Activated CD4-positive, alpha-beta T cell treated with anti-CD3 and anti-CD28 coated beads for 48 hours (primary cell): Measurements from ENCODE around the gene EGR4.
"Not testable (repeated sequence)": the region's sequence is repeated elsewhere in the genome, so short reads cannot be mapped to it uniquely, and the experiment has no call there.

Experiments used
- DNase-seq: peaks from one replicate; pipeline ENCODE4 v3.0.0-alpha.2; 2020

EGR4 gene

DNA sequence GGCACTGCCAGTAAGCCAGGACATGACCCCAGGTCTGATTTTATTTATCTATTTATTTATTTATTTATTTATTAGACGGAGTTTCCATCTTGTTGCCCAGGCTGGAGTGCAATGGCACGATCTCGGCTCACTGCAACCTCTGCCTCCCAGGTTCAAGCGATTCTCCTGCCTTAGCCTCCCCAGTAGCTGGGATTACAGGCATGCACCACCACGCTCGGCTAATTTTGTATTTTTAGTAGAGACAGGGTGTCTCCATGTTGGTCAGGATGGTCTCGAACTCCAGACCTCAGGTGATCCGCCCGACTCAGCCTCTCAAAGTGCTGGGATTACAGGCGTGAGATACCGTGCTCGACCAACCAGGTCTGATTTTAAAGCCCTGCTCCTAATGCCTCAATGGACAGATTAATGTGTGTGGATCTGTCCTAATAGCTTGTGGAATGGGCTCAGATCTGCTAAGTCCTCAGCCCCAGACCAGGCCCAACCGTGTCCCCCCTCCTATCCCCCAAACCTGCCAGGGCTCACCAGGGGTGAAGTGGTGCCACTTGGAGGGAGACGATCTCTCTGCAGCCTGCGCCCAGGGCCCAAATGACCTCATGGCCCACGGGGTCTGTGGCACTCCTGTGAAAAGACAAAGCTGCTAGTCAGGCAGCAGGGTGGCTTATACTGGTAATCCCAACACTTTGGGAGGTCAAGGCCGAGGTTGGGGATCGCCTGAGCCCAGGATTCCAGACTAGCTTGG is 30.5 kb downstream of the EGR4 start:
- DNase-seq = not testable (repeated sequence)

DNA sequence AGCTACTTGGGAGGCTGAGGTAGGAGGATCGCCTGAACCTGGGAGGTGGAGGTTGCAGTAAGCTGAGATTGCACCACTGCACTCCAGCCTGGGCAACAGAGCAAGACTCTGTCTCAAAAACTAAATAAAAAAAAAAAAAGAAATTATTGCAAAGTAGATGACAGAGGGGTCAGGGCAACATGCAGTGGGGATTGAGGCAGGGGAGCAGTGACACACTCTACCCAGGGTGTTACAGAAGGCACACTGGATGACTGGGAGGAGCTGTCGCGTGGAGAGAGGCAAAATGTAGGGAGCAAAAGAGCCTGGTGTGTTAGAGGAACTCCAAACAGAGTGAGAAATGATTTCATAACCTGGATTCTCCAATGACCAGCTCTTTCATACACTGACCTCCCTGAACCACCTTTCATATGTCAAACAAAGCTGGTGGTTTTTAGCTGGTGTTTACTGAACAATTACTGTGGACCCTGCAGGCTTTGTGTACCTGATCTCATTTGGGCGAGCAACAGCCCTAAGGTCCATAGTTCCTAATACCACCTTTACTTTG is 31.2 kb downstream of the EGR4 start:
- DNase-seq = no peak

DNA sequence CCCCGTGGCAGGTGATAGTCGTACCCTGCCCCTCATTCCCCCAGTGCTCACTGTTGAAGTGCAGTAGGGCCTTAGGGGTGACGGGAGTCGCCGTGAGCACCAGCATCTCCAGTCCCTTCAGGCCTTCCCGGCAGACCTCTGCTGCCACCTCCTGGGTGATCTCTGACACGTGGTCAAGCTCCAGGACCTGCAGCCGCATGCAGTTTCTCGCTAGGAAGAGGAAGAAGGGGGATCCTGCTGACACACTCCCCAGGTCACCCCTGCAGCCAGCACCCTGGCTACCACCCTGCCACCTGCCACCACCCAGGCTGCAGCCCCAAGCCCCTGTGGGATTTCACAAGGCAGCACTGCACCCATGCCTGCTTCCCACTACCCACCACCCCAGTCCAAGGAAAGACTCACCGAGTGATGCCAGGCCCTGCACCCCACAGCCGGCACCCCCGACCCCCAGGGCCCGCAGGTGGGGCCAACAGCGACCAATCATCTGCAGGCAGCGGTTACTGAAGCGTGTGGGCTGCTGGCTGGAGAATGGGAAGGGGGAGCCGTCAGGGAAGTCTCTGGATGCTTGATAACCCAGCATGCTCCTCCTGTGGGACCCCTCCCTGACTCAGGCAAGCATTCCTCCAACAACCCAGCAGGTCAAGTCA is 32.9 kb downstream of the EGR4 start:
- DNase-seq = peak; percentile 27

DNA sequence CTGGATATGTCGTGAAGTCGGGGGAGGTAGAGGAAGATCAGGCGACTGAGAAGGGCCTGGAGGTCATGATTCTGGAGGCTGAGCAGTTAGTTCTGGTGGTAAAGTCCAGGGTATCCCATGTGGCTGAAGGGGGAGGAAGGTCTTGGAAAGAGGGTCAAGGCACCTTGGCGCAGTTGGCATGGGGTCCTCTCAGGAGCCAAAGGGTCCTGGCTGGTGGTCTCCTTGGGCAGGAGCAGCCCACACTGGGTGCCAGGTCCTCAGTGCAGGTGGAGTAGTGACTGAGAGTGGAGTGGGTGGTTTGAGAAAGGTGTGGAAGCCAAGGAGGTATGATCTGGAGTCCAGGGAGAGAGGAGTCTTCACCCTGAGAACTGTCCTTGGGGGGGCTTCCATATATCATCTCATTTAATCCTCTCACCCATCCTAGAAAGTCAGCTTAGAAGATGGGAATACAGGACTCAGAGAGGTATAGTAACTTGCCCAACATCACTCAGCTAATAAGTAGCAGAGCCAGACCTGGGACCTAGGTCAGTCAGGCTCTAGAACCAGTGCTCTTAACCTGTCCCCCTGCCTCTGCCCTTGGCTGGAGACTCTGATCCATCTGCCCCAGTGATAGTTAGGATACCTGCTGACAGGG is 33.5 kb downstream of the EGR4 start:
- DNase-seq = no peak

DNA sequence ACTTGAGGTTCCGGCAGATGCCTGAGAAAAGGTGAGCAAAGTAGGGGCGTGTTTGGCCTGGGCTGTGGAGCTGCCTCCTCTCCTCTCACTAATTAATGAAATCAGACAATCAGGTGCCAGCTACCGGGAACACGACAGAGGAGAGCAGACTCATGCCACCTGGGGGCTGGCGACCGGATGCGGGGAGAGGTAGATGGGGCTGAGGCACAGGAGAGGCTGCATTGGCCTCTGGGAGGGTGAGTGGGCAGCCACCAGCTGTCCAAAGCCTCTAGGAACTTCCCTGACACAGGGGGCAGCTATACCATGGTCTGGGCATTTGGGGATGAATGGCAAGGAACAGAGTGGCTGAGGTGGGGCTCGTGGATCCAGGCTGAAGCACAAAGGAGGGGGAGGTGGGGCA is 34.1 kb downstream of the EGR4 start:
- DNase-seq = no peak

DNA sequence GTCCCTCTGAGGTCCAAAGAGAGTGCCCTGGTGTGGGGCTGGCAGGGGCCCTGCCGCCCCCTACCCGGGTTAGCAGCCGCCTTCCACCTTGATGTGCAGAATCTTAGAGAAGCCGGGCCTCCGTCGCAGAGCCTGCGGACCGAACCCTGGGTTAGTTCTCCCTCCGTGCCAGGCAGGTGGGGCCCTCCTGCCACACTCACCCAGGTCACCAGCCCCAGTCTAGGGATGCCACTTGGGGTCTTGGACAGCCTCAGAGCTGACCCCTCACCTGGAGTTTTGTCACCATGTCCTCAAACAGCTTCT is 34.5 kb downstream of the EGR4 start:
- DNase-seq = no peak

DNA sequence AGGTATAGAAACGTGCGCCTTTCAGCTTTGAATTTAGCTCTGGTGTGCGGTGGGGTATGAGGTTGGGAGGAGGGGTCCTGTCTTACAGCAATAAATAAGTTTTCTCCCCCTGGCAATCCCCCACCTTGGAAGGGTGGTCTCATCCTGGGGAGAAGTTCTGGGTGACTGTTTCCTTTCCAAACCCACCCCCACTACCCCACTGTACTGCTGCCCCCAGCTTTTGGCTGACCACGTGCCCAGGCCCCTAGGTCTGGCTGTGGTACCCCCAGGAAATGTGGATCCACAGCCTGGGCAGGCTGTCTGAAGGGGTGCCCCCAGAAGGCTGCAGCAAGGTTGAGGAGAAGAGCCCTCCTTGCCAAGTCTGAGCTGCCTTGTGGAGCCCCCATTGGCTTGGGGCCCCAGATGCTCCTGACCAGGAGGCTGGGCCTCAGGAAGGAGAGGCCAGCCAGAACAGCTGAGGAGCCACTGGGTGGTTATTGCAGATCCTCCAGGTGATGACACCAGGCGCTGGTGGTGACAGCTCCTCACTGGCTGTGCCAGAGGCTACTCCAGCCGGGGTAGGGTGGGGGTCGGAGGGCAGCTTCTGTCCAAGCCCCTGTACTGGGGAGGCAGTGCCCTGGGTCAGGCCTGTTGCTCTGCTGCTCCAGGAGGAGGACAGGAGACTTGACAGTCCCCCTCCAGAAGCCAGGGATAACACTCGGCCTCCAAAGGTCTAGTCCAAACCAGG is 35.0 kb downstream of the EGR4 start:
- DNase-seq = no peak

DNA sequence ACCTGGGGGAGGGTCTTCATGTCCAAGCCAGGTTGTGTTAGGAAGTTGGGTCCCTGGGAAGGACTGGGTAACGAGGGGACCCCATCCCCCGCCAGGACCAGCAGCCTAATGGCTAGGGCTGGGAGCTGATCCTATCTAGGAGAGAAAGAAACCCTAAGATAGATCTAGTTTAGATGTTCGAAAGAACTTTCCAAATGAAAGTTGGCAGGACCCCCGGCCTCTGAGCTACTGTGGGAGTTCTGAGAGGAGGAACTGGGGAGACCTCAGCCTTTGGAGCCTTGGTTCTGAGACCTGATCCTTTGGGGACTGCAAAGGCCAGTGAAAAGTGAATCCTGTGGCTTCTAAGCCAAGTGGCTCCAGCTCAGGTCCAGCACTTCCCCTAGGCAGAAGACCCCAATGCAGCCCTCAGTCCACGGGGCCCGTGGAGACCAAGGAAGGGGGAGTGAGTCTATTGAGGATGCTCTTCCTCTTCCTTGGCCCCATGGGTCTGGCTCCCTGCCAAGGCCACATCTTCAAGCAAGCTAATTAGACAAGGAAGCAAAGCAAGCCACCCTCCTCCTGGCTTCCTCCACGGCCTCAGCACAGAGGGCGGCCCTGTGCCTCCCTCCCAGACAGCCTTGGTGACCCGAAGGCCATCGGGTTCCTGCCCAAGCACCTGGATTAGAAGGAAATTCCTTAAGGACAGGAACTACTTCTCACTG is 35.8 kb downstream of the EGR4 start:
- no peak for DNase-seq

DNA sequence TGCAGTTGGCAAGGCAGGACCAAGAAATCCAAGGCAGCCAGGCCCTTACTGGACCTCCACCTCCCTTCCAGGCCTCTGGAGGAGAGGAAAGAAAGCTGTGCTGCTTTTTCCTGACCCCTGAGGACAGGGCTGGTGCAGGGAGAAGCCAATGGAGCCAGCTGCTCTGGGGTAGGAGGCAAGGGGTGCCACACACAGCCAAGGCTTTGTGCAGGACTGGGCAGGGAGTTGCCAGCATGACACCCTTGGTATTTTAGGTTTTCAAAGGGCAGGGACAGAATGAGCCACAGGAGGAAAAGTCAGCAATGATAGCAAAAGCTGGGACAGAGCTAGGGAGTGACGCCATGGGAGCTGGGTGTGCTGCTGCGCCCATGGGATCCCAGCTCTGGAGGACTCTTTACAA is 36.3 kb downstream of the EGR4 start:
- DNase-seq = no peak

DNA sequence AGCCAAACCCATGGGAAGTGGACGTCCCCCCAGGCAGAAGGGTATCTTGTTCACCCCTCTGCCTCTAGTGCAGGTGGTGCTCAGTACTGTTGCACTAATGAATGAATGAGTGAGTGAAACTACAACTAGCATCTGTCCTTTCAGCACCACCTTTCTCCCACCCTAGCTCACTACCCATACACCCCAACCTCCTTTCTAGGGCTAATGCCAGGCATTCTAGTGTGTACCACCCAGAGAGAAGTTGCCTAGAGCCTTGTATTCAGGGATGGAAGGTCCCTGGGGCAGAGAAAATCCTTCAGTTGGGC is 36.8 kb downstream of the EGR4 start:
- no peak for DNase-seq

DNA sequence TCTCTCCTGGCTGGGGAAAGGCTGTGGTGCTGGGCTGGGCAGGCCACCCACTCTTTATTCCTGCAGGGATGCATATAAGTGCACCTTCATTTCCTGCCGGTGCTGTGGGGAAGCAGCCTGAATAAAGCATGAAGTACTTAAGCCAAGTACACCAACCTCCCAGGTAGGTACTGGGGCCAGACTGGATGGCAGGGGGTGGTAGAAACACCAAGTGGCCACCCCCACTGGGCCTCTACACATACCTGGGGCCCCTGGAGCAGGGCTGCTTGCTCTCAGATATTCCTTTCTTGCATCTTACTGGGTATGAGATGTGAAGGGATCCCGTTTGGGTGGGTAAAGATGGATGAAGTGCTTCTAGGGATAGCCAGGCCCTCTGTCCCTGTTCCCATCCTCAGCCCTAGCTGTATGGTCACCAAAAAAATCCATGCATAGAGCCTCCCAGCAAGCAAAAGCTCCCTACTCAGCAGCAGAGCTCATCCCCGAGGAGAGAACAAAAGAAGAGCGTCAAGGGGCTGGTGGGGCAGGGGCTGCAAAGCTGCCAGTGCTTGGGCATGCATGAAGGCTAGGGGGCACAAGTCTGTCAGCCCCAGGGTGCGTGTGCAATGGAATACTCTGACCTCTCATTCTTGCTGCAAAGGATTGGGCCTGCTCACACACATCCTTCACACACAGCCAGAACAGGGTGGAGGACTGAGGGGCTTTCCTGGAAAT is 37.3 kb downstream of the EGR4 start:
- DNase-seq = no peak

DNA sequence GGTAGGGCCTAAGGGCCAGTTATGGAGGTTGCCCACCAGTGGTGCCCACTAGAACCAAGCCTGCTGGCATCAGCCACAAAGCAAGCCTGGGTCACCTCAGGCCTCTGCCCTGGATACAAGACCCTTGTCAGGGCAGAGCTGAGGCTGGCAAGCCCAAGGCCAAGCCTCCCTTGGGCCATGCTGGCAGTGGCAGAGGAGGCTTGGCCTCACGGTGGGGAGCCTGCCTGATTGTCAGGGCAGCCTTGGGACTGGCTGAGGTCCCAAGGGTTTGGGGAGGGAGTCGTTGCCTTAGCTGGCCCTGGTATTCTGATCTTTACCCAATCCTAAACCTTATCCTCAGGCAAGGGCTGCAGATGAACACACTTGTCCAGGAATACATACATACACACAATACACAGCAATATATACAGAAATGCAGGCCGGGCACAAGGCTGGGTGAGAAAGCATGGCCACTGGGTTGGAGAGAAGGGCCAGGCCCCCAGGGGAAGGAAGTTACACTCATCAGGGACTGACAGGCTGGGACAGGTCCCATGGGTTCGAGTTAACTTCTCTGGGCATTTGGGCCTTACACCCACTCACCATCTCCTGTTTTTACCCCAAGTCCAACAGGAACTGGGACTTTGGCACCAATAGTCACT is 38.2 kb downstream of the EGR4 start:
- no peak for DNase-seq

DNA sequence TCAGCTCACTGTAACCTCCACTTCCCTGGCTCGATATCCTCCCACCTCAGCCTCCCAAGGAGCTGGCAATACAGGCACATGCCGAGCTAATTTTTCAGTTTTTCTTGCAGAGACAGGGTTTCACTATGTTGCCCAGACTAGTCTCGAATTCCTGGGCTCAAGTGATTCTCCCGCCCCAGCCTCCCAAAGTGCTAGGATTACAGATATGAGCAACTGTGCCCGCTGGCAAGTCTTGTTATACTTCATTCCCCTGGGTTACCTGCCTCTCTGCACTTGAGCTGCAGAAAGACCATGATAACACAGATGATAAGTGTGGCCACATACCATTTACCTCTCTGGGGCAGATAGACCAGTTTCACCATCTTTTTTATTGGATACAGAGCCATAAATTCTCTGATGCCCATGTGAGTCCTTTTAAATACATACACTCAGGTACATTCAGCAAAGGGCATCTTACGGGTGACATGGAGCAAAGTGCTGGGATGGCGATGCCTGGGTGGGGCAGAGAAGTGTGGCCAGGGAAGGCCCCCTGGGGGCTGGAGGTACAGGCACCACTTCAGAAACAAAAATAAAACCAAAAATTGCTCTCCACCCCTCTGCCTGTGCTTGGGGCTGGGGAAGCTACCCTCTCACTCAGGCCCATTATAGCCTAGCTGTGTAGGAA is 38.9 kb downstream of the EGR4 start:
- no peak for DNase-seq

DNA sequence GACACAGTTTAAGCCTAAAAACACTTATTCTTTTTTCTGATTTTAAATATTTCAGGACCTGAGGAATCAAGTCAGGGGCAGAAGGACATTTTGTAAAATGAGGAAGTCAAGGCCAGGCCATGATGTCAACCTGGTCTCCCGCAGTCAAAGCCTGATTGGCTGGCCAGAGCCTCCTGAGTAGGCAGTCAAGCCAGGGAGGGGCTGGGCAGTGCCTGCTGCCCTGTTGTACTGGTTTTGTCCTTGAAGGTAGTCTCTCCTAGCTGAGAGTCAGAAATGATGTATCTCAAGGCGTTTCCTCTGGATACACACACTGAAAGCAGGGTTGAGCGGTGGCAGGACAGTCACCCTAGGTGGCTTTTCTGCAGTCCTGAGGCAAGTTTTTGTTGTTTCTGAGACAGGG is 39.4 kb downstream of the EGR4 start:
- DNase-seq = no peak

DNA sequence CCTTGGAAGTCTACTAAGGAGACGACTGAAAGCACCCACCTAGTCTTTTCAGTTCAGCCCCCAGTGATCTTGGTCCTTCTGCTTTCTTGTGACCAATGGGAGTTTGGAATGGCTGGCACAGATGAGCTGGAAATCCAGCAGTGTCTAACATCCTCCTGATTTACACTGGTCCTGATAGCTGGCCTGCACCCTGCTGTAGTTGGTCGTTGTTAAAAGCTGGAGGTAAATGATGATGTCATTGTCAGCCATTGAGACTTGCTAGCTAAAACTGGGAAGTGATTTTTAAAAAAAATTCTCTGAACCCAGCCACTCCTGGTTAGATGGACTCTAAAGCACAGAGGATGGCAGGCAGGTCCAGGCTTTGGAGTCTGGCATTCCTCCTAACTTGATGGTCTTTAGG is 39.9 kb downstream of the EGR4 start:
- DNase-seq = no peak

DNA sequence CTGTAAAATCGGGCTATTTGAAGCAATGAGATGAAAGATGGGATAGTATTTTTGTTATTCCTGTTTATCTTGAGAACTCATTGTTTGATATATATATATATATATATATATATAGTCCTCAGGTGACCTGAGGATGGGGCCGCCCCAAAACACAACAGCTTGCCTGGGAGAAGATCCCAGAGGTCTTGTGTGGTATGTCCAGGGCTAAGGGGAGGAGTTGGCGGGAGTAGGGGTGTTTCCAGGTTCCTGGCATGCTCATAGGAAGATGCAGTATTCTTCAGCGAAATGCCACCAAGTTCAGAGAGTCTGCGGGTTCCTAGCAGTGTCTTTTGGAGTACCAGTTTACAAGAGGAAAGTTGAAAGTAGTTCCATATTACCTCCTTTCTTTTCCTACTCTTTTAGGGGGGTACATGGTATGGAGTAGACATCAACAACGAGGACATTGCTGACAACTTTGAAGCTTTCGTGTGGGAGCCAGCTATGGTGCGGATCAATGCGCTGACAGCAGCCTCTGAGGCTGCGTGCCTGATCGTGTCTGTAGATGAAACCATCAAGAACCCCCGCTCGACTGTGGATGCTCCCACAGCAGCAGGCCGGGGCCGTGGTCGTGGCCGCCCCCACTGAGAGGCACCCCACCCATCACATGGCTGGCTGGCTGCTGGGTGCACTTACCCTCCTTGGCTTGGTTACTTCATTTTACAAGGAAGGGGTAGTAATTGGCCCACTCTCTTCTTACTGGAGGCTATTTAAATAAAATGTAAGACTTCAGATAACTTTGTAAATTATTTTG is 40.9 kb downstream of the EGR4 start:
- DNase-seq = no peak

DNA sequence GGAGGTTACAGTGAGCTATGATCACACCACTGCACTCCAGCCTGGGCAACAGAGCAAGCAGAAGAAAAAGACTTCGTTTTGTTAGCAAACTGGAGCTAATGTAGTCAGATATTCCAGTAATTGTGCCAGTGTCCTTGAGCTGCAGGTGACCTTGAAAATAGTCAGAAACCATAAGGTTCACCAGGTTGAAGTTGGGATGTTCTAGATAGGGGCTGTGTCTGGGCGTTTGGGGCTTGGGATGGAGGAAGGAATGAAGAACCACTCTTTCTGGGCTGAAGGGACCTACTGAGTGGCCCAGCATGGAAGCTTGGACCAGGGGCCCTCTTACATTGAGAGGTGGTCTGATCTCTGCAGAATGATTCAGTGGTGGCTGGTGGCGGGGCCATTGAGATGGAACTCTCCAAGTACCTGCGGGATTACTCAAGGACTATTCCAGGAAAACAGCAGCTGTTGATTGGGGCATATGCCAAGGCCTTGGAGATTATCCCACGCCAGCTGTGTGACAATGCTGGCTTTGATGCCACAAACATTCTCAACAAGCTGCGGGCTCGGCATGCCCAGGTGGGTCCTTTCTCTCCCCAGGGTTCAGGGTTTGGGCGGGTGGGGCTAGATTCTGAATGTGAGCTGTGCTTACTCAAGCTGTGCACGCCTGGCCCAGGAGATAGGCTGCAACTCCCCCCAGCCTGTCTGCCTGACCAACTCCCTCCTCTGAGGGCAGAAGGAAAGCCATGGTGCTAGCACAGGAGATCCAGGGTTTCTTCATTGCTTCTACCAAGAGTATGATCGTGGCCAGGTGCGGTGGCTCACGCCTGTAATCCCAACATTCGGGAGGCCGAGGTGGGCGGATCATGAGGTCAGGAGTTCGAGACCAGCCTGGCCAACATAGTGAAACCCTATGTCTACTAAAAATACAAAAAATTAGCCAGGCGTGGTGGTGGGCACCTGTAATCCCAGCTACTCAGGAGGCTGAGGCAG is 42.2 kb downstream of the EGR4 start:
- DNase-seq = no peak

DNA sequence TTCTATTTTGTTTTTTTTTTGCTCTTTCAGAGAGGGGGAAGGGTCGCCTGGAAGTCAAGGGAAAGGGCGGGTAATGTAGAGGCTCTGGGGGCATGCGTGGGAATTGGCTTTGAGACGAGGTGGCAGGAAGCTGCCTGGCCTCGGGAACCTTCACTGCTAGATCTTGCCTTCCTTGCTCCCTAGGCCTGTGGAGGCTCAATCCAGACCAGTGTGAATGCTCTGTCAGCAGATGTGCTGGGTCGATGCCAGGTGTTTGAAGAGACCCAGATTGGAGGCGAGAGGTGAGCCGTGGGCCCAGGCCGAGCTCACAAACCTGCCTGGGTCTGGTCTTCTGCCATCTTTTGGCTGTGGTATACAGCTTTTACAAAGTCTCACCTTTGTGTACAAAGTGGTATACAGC is 43.7 kb downstream of the EGR4 start:
- no peak for DNase-seq

DNA sequence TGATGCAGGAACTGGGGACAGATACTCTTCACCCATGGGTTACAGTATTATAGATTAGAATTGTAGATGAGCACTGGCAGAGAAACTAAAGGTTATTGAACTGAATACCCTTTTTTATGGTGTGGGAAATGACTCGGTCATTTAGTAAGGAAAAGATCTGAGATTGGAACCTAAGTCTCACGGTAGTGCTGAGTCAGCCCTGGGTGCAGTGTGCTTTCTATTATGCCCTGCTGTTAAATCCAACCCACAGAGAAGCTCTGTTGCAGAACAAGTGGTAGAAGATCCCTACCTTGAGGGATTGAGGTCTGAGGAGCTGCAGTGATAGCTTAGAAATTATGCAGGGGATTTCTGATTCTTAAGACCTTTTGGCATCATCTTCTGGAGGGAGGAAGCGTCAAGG is 46.5 kb downstream of the EGR4 start:
- no peak for DNase-seq
